IMR-90 (cell line): Measurements from ENCODE around the gene RNF186. TPM values are rescaled to one million over a fixed set of nuclear protein-coding genes. Genes with fewer than 3 reads are reported as not detected.

Source experiments
- ATAC-seq: fragments of 200-7000 bp; cut with Tn5 transposase; 2 replicates; pipeline ENCODE4 v1.9.1; 2020; ENCODE audit warnings: low read depth, mild to moderate bottlenecking, moderate library complexity
- BruUV-seq: library from RNA; stranded (reverse); fragments of 400-500 nt; replicated peaks from 2 replicates; lab custom pipeline; 2021; lab: Mats Ljungman, UMichigan
- CTCF ChIA-PET: fragments of 300-600 bp; formaldehyde crosslinking; extraction: SDS; loops from one replicate; lab custom pipeline; 2021; ENCODE audit warnings: antibody characterized with exemption; lab: Yijun Ruan, JAX
- POLR2A ChIA-PET: fragments of 300-600 bp; sonication (Branson Sonifier 250); formaldehyde crosslinking; loops from one replicate; lab custom pipeline; 2022; ENCODE audit warnings: antibody characterized with exemption; ENCODE audit not compliant: unreplicated experiment; lab: Charles Lee
- DNase-seq: peaks from one replicate; pipeline ENCODE4 v3.0.0; 2013
- H2AFZ ChIP-seq: replicated peaks from 2 replicates; pipeline ENCODE3; 2013; ENCODE audit warnings: low read length, mild to moderate bottlenecking; ENCODE audit not compliant: poor library complexity
- H2AK5ac ChIP-seq: 2 replicates; pipeline ENCODE4 v1.6.1; 2013; ENCODE audit warnings: low read depth, low read length, inconsistent platforms
- H2AK9ac ChIP-seq: replicated peaks from 2 replicates; pipeline ENCODE3; 2013; ENCODE audit warnings: mild to moderate bottlenecking, low read depth, low read length, moderate library complexity; ENCODE audit not compliant: poor library complexity
- H2BK120ac ChIP-seq: 2 replicates; pipeline ENCODE4 v1.6.1; 2013; ENCODE audit warnings: low read depth, low read length, inconsistent platforms
- H2BK15ac ChIP-seq: 3 replicates; pipeline ENCODE4 v1.6.1; 2013; ENCODE audit warnings: low read depth, low read length, inconsistent platforms
- H2BK20ac ChIP-seq: 2 replicates; pipeline ENCODE4 v1.6.1; 2013; ENCODE audit warnings: low read depth, mild to moderate bottlenecking, inconsistent platforms, low read length, moderate library complexity
- H2BK5ac ChIP-seq: 2 replicates; pipeline ENCODE4 v1.6.1; 2013; ENCODE audit warnings: mild to moderate bottlenecking, low read depth, low read length, inconsistent platforms; ENCODE audit not compliant: poor library complexity, severe bottlenecking
- H3K14ac ChIP-seq: replicated peaks from 2 replicates; pipeline ENCODE4 v1.6.1; 2013; ENCODE audit warnings: low read depth, low read length, inconsistent platforms
- H3K18ac ChIP-seq: 2 replicates; pipeline ENCODE4 v1.6.1; 2013; ENCODE audit warnings: low read depth, low read length, control low read depth
- H3K23ac ChIP-seq: 2 replicates; pipeline ENCODE4 v1.6.1; 2013; ENCODE audit warnings: low read depth, low read length, inconsistent platforms
- H3K27ac ChIP-seq: 2 replicates; pipeline ENCODE4 v1.5.1; 2013; ENCODE audit warnings: mild to moderate bottlenecking, control low read depth, low read length; ENCODE audit not compliant: insufficient read depth
- H3K27me3 ChIP-seq: 2 replicates; pipeline ENCODE4 v1.6.1; 2013; ENCODE audit warnings: low read length; ENCODE audit not compliant: control insufficient read depth, insufficient read depth
- H3K36me3 ChIP-seq: 2 replicates; pipeline ENCODE4 v1.6.1; 2013; ENCODE audit warnings: low read length, mixed read lengths; ENCODE audit not compliant: control insufficient read depth, insufficient read depth
- H3K4ac ChIP-seq: 2 replicates; pipeline ENCODE4 v1.6.1; 2013; ENCODE audit warnings: low read depth, low read length, inconsistent platforms
- H3K4me1 ChIP-seq: 2 replicates; pipeline ENCODE4 v1.6.1; 2013; ENCODE audit warnings: low read length, mixed read lengths; ENCODE audit not compliant: control insufficient read depth, insufficient read depth
- H3K4me2 ChIP-seq: 2 replicates; pipeline ENCODE4 v1.6.1; 2013; ENCODE audit warnings: low read depth, mild to moderate bottlenecking, control low read depth, low read length, moderate library complexity
- H3K4me3 ChIP-seq: 2 replicates; pipeline ENCODE4 v1.5.1; 2013; ENCODE audit warnings: low read depth, mild to moderate bottlenecking, control low read depth, low read length, moderate library complexity; ENCODE audit not compliant: insufficient read depth
- H3K56ac ChIP-seq: 2 replicates; pipeline ENCODE4 v1.6.1; 2013; ENCODE audit warnings: low read length, inconsistent platforms; ENCODE audit not compliant: insufficient read depth; ENCODE audit errors: extremely low read depth
- H3K79me1 ChIP-seq, 2 experiments: 2 replicates each; pipeline ENCODE4 v1.6.1; 2013; ENCODE audit warnings: low read length in 2 of 2, inconsistent platforms in 1 of 2, low read depth in 1 of 2
- H3K9ac ChIP-seq: 2 replicates; pipeline ENCODE4 v1.6.1; 2013; ENCODE audit warnings: low read depth, low read length, control low read depth
- H3K9me1 ChIP-seq: 2 replicates; pipeline ENCODE4 v1.6.1; 2013; ENCODE audit warnings: low read length, inconsistent platforms; ENCODE audit not compliant: insufficient read depth
- H3K9me3 ChIP-seq: 2 replicates; pipeline ENCODE4 v1.6.1; 2013; ENCODE audit warnings: low read length; ENCODE audit not compliant: control insufficient read depth, insufficient read depth
- H4K20me1 ChIP-seq: 2 replicates; pipeline ENCODE4 v1.6.1; 2013; ENCODE audit warnings: low read length, inconsistent platforms; ENCODE audit not compliant: insufficient read depth
- H4K5ac ChIP-seq: 2 replicates; pipeline ENCODE4 v1.6.1; 2013; ENCODE audit warnings: mild to moderate bottlenecking, low read depth, low read length, control low read depth
- H4K8ac ChIP-seq, 2 experiments: 2 replicates each; pipeline ENCODE4 v1.6.1; 2013; ENCODE audit warnings: low read depth in 2 of 2, low read length in 2 of 2, control low read depth in 1 of 2, inconsistent platforms in 1 of 2
- H4K91ac ChIP-seq: 2 replicates; pipeline ENCODE4 v1.6.1; 2013; ENCODE audit warnings: low read depth, low read length, inconsistent platforms; ENCODE audit not compliant: insufficient read depth
- CEBPB ChIP-seq: IDR thresholded peaks from 2 replicates; pipeline ENCODE4 v1.6.1; 2012; ENCODE audit warnings: low read depth, low read length, improper control_type of control experiment
- CHD1 ChIP-seq: IDR thresholded peaks from 2 replicates; pipeline ENCODE4 v1.6.1; 2012; ENCODE audit warnings: low read depth, low read length, improper control_type of control experiment
- MAFK ChIP-seq: IDR thresholded peaks from 2 replicates; pipeline ENCODE4 v1.6.1; 2012; ENCODE audit warnings: low read depth, low read length, improper control_type of control experiment
- MAZ ChIP-seq: IDR thresholded peaks from 2 replicates; pipeline ENCODE4 v1.6.1; 2012; ENCODE audit warnings: low read depth, mild to moderate bottlenecking, low read length, improper control_type of control experiment, moderate library complexity, borderline replicate concordance
- POLR2A ChIP-seq: IDR thresholded peaks from 2 replicates; pipeline ENCODE4 v1.6.1; 2012; ENCODE audit warnings: mild to moderate bottlenecking, low read depth, low read length
- RAD21 ChIP-seq: IDR thresholded peaks from 2 replicates; pipeline ENCODE4 v1.6.1; 2012; ENCODE audit warnings: low read length, improper control_type of control experiment
- RCOR1 ChIP-seq: IDR thresholded peaks from 2 replicates; pipeline ENCODE4 v1.6.1; 2012; ENCODE audit warnings: mild to moderate bottlenecking, low read length, improper control_type of control experiment; ENCODE audit not compliant: insufficient replicate concordance
- SMC3 ChIP-seq: fragments of 150-350 bp; IDR thresholded peaks from 2 replicates; pipeline ENCODE4 v1.6.1; 2016; ENCODE audit warnings: low read depth, mild to moderate bottlenecking, antibody characterized with exemption, low read length, moderate library complexity
- USF2 ChIP-seq: fragments of 150-350 bp; IDR thresholded peaks from 2 replicates; pipeline ENCODE4 v1.6.1; 2017; ENCODE audit warnings: mild to moderate bottlenecking, antibody characterized with exemption, low read length, low read depth
- WGBS, 2 experiments: methylation state at CpG; one replicate each; pipeline versions ENCODE4 v1.1.5 to v1.1.7; 2013; ENCODE audit warnings: missing lambda C conversion rate in 2 of 2; ENCODE audit not compliant: insufficient read length in 1 of 2; ENCODE audit errors: extremely low coverage in 2 of 2; 5-methylcytosine and 5-hydroxymethylcytosine counted together
- dilution Hi-C: fragments of 300-500 bp; cut with HindIII; formaldehyde crosslinking; loops from one replicate; pipeline ENCODE4 v1.14.3; 2018; ENCODE audit warnings: low sequenced_read_pairs; ENCODE audit not compliant: unreplicated experiment
- in situ Hi-C: fragments of 300-500 bp; cut with MboI; formaldehyde crosslinking; loops from 3 replicates; pipeline ENCODE4 v1.14.3; 2019; ENCODE audit warnings: low sequenced_read_pairs, inconsistent platforms, mixed read lengths
- intact Hi-C: fragments of 100-400 bp; cut with micrococcal nuclease; formaldehyde crosslinking; loops from 2 replicates; pipeline ENCODE4 v1.10.0; 2022
- polyA plus RNA-seq, 3 experiments: library from polyadenylated mRNA; depleted of rRNA; stranded (reverse); fragments of >200 nt; gene quantifications; 2 replicates each; pipeline ENCODE4 v1.2.3, GENCODE V29; 2012; ENCODE audit warnings: low replicate concordance in 1 of 3
- total RNA-seq: library from RNA; depleted of rRNA; stranded (reverse); fragments of >200 nt; gene quantifications from 2 replicates; pipeline ENCODE4 v1.2.3, GENCODE V29; 2012

Gene RNF186
- total and polyA plus RNA-seq, 2 of the 4 experiments (the other 2 are of a cell fraction), result not detected

- dilution Hi-C loops (no loop called here), intact Hi-C loops (no loop called here), in situ Hi-C loops (no loop called here)
- POLR2A ChIA-PET, result no interaction called here
- DNase-seq (no peak), ATAC-seq (no peak)
- Histone ChIP-seq H3K4me3 (no peak overlapping the region), H3K27ac (no peak overlapping the region), H2BK5ac (no peak overlapping the region), H3K4ac (no peak overlapping the region), H3K14ac (no peak overlapping the region), H2AK9ac (no peak overlapping the region), H3K9ac (no peak overlapping the region), H3K27me3 (peaks cover 8% of the 10 kb centered on the region), H3K56ac (no peak overlapping the region), H4K5ac (no peak overlapping the region), H3K4me2 (no peak overlapping the region), H2AFZ (no peak overlapping the region), H3K4me1 (no peaks in the 10 kb centered on the region), H3K36me3 (no peaks in the 10 kb centered on the region), H3K79me1 (no peaks in the 10 kb centered on the region), H2BK20ac (no peak overlapping the region), H3K9me1 (no peaks in the 10 kb centered on the region), H2AK5ac (no peak overlapping the region), H2BK120ac (no peak overlapping the region), H3K9me3 (no peaks in the 10 kb centered on the region), H3K18ac (no peak overlapping the region), H4K8ac (no peak overlapping the region), H2BK15ac (no peak overlapping the region), H3K23ac (no peak overlapping the region), H4K20me1 (no peaks in the 10 kb centered on the region), H4K91ac (no peak overlapping the region)
- BruUV-seq, result no TSS peak
- TF ChIP-seq RAD21, result no peak
- TF ChIP-seq MAFK, result no peak
- no peak for TF ChIP-seq USF2
- no peak for TF ChIP-seq MAZ
- no peak for TF ChIP-seq CEBPB
- no peak for TF ChIP-seq CHD1
- no peak for TF ChIP-seq SMC3
- TF ChIP-seq RCOR1, result no peak
- TF ChIP-seq POLR2A, result no peak
- WGBS, 2 experiments, result 0% methylated on average over 3 of the region's 6 CpGs; no CpG with 5 or more reads in 1 of the 2 experiments
- CTCF ChIA-PET, result no interaction called here
Measured at GRCh38 chr1:19825298-19825697, 10.2 kb upstream of the RNF186 start.
